Nephron progenitor cell (in vitro differentiated cells): ENCODE data around the gene EEA1.
"Not testable (repeated sequence)": the region's sequence is repeated elsewhere in the genome, so short reads cannot be mapped to it uniquely, and the experiment has no call there.

Experiments used
- DNase-seq: peaks from one replicate; pipeline ENCODE4 v3.0.0; 2021
- H3K27ac Mint-ChIP-seq: 2 replicates; pipeline ENCODE4 v1.8.0; 2021; ENCODE audit warnings: mild to moderate bottlenecking, moderate library complexity, mixed read lengths
- H3K27me3 Mint-ChIP-seq: 2 replicates; pipeline ENCODE4 v1.8.0; 2021; ENCODE audit warnings: mild to moderate bottlenecking, low read depth, mixed read lengths; ENCODE audit not compliant: poor library complexity
- H3K36me3 Mint-ChIP-seq: 2 replicates; pipeline ENCODE4 v1.8.0; 2021; ENCODE audit warnings: low read depth, mixed read lengths
- H3K4me1 Mint-ChIP-seq: 2 replicates; pipeline ENCODE4 v1.8.0; 2021; ENCODE audit warnings: mixed read lengths
- H3K4me3 Mint-ChIP-seq: 2 replicates; pipeline ENCODE4 v1.8.0; 2021; ENCODE audit warnings: mild to moderate bottlenecking, moderate library complexity, mixed read lengths
- H3K9me3 Mint-ChIP-seq: 2 replicates; pipeline ENCODE4 v1.8.0; 2021; ENCODE audit warnings: mild to moderate bottlenecking, moderate library complexity, mixed read lengths
- TF ChIP-seq, protein P1 (sequence below): fragments of 200-600 bp; sonication (generic); IDR thresholded peaks from 2 replicates; pipeline ENCODE4 v1.5.0; 2021; ENCODE audit warnings: antibody characterized with exemption

Gene EEA1

DNA sequence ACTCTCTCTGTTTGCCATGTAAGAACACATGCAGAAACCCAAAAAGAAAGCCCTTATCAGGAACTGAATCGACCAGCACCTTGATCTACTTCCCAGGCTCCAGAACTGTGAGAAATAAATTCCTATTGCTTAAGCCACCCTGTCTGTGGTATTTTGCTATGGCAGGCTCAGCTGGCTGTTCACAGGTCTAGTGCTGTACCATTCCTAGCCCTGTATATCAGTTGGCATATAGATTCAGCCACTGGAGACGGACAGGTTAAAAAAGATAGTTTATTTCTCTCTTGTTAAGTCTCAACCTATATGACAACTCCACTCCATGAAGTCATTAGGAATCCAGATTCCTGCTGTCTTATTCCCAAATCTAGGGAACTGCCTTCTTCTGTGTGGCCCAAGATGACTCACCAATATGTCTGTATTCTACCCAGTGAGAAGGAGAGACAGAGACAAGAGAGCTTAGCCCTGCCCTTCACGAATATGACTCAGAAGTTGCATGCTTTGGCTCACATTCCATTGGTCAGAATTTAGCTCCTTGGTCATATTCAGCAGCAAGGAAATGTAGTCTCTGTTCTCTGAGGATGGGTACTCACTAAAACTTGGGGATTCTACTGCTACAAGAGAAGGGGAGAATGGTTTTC lies 169.3 kb downstream of the EEA1 start:
- H3K9me3 Mint-ChIP-seq = no peaks in the 10 kb centered on the region
- H3K36me3 Mint-ChIP-seq = no peaks in the 10 kb centered on the region
- no peak overlapping the region for H3K4me3 Mint-ChIP-seq
- peaks cover 7% of the 10 kb centered on the region for H3K4me1 Mint-ChIP-seq
- H3K27ac Mint-ChIP-seq = no peak overlapping the region
- DNase-seq = no peak
- TF ChIP-seq, protein P1, sequence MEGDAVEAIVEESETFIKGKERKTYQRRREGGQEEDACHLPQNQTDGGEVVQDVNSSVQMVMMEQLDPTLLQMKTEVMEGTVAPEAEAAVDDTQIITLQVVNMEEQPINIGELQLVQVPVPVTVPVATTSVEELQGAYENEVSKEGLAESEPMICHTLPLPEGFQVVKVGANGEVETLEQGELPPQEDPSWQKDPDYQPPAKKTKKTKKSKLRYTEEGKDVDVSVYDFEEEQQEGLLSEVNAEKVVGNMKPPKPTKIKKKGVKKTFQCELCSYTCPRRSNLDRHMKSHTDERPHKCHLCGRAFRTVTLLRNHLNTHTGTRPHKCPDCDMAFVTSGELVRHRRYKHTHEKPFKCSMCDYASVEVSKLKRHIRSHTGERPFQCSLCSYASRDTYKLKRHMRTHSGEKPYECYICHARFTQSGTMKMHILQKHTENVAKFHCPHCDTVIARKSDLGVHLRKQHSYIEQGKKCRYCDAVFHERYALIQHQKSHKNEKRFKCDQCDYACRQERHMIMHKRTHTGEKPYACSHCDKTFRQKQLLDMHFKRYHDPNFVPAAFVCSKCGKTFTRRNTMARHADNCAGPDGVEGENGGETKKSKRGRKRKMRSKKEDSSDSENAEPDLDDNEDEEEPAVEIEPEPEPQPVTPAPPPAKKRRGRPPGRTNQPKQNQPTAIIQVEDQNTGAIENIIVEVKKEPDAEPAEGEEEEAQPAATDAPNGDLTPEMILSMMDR = no peak
- peaks cover 15% of the 10 kb centered on the region for H3K27me3 Mint-ChIP-seq

- Mint-ChIP-seq H3K4me3 (no peak overlapping the region), H3K4me1 (peaks cover 6% of the 10 kb centered on the region), H3K36me3 (no peaks in the 10 kb centered on the region), H3K9me3 (no peaks in the 10 kb centered on the region), H3K27ac (no peak overlapping the region), H3K27me3 (peaks cover 19% of the 10 kb centered on the region)
- no peak for DNase-seq
- TF ChIP-seq, protein P1 = no peak
Measured at GRCh38 chr12:92757597-92758121, 171.4 kb downstream of the EEA1 start.

- H3K9me3 Mint-ChIP-seq = no peaks in the 10 kb centered on the region
- H3K27me3 Mint-ChIP-seq = peaks cover 19% of the 10 kb centered on the region
- no peak overlapping the region for H3K27ac Mint-ChIP-seq
- no peak for DNase-seq
- no peak overlapping the region for H3K4me3 Mint-ChIP-seq
- TF ChIP-seq, protein P1 = no peak
- H3K4me1 Mint-ChIP-seq = peaks cover 6% of the 10 kb centered on the region
- no peaks in the 10 kb centered on the region for H3K36me3 Mint-ChIP-seq
Measured at GRCh38 chr12:92756898-92757596, 172.0 kb downstream of the EEA1 start.

- DNase-seq = no peak
- no peaks in the 10 kb centered on the region for H3K4me1 Mint-ChIP-seq
- TF ChIP-seq, protein P1 = no peak
- no peak overlapping the region for H3K4me3 Mint-ChIP-seq
- peaks cover 15% of the 10 kb centered on the region for H3K27me3 Mint-ChIP-seq
- no peaks in the 10 kb centered on the region for H3K9me3 Mint-ChIP-seq
- no peak overlapping the region for H3K27ac Mint-ChIP-seq
- no peaks in the 10 kb centered on the region for H3K36me3 Mint-ChIP-seq
Measured at GRCh38 chr12:92753976-92754885, 174.9 kb downstream of the EEA1 start.

- not testable (repeated sequence) for H3K27ac Mint-ChIP-seq, H3K4me1 Mint-ChIP-seq, H3K27me3 Mint-ChIP-seq, DNase-seq, H3K9me3 Mint-ChIP-seq, H3K4me3 Mint-ChIP-seq, H3K36me3 Mint-ChIP-seq
Measured at GRCh38 chr12:92749691-92750090, 179.4 kb downstream of the EEA1 start.

DNA sequence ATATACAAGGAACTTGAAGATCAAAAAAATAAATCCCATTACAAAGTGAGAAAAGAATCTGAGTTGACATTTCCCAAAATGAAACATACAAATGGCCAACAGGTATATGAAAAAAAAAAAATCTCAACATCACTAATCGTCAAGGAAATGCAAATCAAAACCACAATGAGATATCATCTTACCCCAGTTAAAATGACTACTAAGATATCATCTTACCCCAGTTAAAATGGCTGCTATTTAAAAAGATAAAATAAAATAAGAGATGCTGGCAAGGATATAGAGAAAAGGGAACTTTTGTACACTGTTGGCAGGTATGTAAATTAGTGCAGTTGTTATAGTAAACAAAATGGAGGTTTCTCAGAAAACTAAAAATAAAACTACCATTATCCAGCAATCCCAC lies 181.9 kb downstream of the EEA1 start:
- H3K36me3 Mint-ChIP-seq = no peaks in the 10 kb centered on the region
- H3K27ac Mint-ChIP-seq = no peak overlapping the region
- peaks cover 11% of the 10 kb centered on the region for H3K27me3 Mint-ChIP-seq
- TF ChIP-seq, protein P1 = no peak
- no peak for DNase-seq
- no peaks in the 10 kb centered on the region for H3K9me3 Mint-ChIP-seq
- no peak overlapping the region for H3K4me3 Mint-ChIP-seq
- no peaks in the 10 kb centered on the region for H3K4me1 Mint-ChIP-seq
